CD14-positive monocyte (primary cell): ENCODE results near the gene LRP8. TPM values are rescaled to one million over a fixed set of nuclear protein-coding genes. Genes with fewer than 3 reads are reported as not detected.

Experiments
- DNase-seq, 3 donors: peaks; one replicate each; pipeline ENCODE4 v3.0.0-alpha.2; 2011 to 2022
- H2AFZ ChIP-seq: 2 replicates; pipeline ENCODE4 v1.6.0; 2012; ENCODE audit warnings: mild to moderate bottlenecking, low read depth, low read length, inconsistent platforms; ENCODE audit not compliant: insufficient read depth, poor library complexity, severe bottlenecking
- H3K27ac ChIP-seq, 2 donors: 1 replicate in 1 of 2; 2 replicates in 1 of 2; pipeline ENCODE4 v1.5.1; 2012 to 2013; ENCODE audit warnings: low read length in 2 of 2, control low read depth in 1 of 2, inconsistent platforms in 1 of 2, low read depth in 1 of 2, mild to moderate bottlenecking in 1 of 2
- H3K27me3 ChIP-seq, 2 donors: one replicate each; pipeline versions ENCODE4 v1.6.0 to v1.6.1; 2011 to 2013; ENCODE audit warnings: low read length in 2 of 2; ENCODE audit not compliant: control insufficient read depth in 2 of 2, insufficient read depth in 2 of 2
- H3K36me3 ChIP-seq, 2 donors: replicated peaks in 1 of 2; 1 replicate in 1 of 2; 2 replicates in 1 of 2; pipeline versions ENCODE4 v1.5.1 to v1.6.1; 2012 to 2013; ENCODE audit warnings: low read length in 2 of 2, control low read depth in 1 of 2, inconsistent platforms in 1 of 2, mild to moderate bottlenecking in 1 of 2; ENCODE audit not compliant: insufficient read depth in 2 of 2, control insufficient read depth in 1 of 2
- H3K4me1 ChIP-seq, 2 donors: 1 replicate in 1 of 2; 2 replicates in 1 of 2; pipeline versions ENCODE4 v1.5.1 to v1.6.1; 2012 to 2013; ENCODE audit warnings: low read length in 2 of 2, control low read depth in 1 of 2, inconsistent platforms in 1 of 2, mild to moderate bottlenecking in 1 of 2, moderate library complexity in 1 of 2; ENCODE audit not compliant: insufficient read depth in 2 of 2, control insufficient read depth in 1 of 2
- H3K4me2 ChIP-seq: replicated peaks from 2 replicates; pipeline ENCODE3; 2012; ENCODE audit warnings: low read length, moderate library complexity, mild to moderate bottlenecking; ENCODE audit not compliant: poor library complexity, severe bottlenecking; ENCODE audit errors: extremely low read depth
- H3K4me3 ChIP-seq, 3 experiments: fragments of 200-600 bp in 1 of 3; sonication (generic) in 1 of 3; replicated peaks in 1 of 3; 1 replicate in 2 of 3; 2 replicates in 1 of 3; pipeline ENCODE4 v1.5.1; 2011 to 2013; ENCODE audit warnings: low read length in 3 of 3, mild to moderate bottlenecking in 3 of 3, control low read depth in 2 of 3, low read depth in 2 of 3, inconsistent platforms in 1 of 3, moderate library complexity in 1 of 3
- H3K79me2 ChIP-seq: 2 replicates; pipeline ENCODE4 v1.6.0; 2012; ENCODE audit warnings: mild to moderate bottlenecking, control low read depth, inconsistent platforms, low read length, moderate library complexity; ENCODE audit not compliant: insufficient read depth
- H3K9ac ChIP-seq: 2 replicates; pipeline ENCODE4 v1.6.0; 2017; ENCODE audit warnings: low read length, mild to moderate bottlenecking; ENCODE audit not compliant: insufficient read depth, poor library complexity, severe bottlenecking
- H3K9me3 ChIP-seq, 2 donors: replicated peaks in 1 of 2; 1 replicate in 1 of 2; 2 replicates in 1 of 2; pipeline versions ENCODE4 v1.5.1 to v1.6.1; 2012 to 2013; ENCODE audit warnings: low read length in 2 of 2, control low read depth in 1 of 2; ENCODE audit not compliant: control insufficient read depth in 1 of 2, insufficient read depth in 1 of 2
- H4K20me1 ChIP-seq: 2 replicates; pipeline ENCODE4 v1.6.0; 2012; ENCODE audit warnings: mild to moderate bottlenecking, low read length, control low read depth, moderate library complexity; ENCODE audit not compliant: insufficient read depth
- H3K27ac Mint-ChIP-seq, 7 donors: one replicate each; pipeline ENCODE4 v1.8.0; 2020; ENCODE audit warnings: mild to moderate bottlenecking in 7 of 7, mixed read lengths in 7 of 7, moderate library complexity in 6 of 7, inconsistent platforms in 2 of 7
- H3K27me3 Mint-ChIP-seq, 3 donors: one replicate each; pipeline ENCODE4 v1.8.0; 2021 to 2022; ENCODE audit warnings: low read depth in 3 of 3, mild to moderate bottlenecking in 3 of 3, mixed read lengths in 3 of 3, moderate library complexity in 3 of 3, inconsistent platforms in 1 of 3
- H3K36me3 Mint-ChIP-seq, 2 donors: one replicate each; pipeline ENCODE4 v1.8.0; 2020; ENCODE audit warnings: mixed read lengths in 2 of 2, inconsistent platforms in 1 of 2, mild to moderate bottlenecking in 1 of 2
- H3K4me1 Mint-ChIP-seq: one replicate; pipeline ENCODE4 v1.8.0; 2020; ENCODE audit warnings: mild to moderate bottlenecking, mixed read lengths
- H3K4me3 Mint-ChIP-seq, 2 donors: one replicate each; pipeline ENCODE4 v1.8.0; 2020; ENCODE audit warnings: mild to moderate bottlenecking in 2 of 2, mixed read lengths in 2 of 2, moderate library complexity in 1 of 2
- H3K9me3 Mint-ChIP-seq, 7 donors: one replicate each; pipeline ENCODE4 v1.8.0; 2020 to 2022; ENCODE audit warnings: mixed read lengths in 7 of 7, mild to moderate bottlenecking in 6 of 7, moderate library complexity in 6 of 7, inconsistent platforms in 2 of 7
- CTCF ChIP-seq: fragments of 200-600 bp; IDR thresholded peaks from one replicate; pipeline ENCODE4 v1.8.0; 2022; ENCODE audit warnings: antibody characterized with exemption, mild to moderate bottlenecking
- WGBS: methylation state at CpG from one replicate; pipeline ENCODE4 v1.1.5; 2013; ENCODE audit warnings: missing lambda C conversion rate; ENCODE audit not compliant: insufficient coverage; 5-methylcytosine and 5-hydroxymethylcytosine counted together
- intact Hi-C, 2 donors: fragments of 100-400 bp; cut with micrococcal nuclease; formaldehyde crosslinking; loops; one replicate each; pipeline versions ENCODE4 v1.15.0 to v1.15.1; 2023
- polyA plus RNA-seq, 3 donors: library from polyadenylated mRNA; depleted of rRNA in 1 of 3; unstranded in 2 of 3; stranded (reverse) in 1 of 3; fragments of 300-500 nt in 2 of 3; fragments of >200 nt in 1 of 3; fragmentation: Illumina TruSeq in 2 of 3; gene quantifications; 1 replicate in 2 of 3; 2 replicates in 1 of 3; pipeline ENCODE4 v1.2.3, GENCODE V29; 2012 to 2021

The LRP8 gene
- polyA plus RNA-seq, 3 donors, result 0.76 to 11.3 (median 0.95) TPM

GRCh38 chr1:53361541-53361961 lies 33.7 kb upstream of the LRP8 start:
- Histone ChIP-seq H4K20me1 (no peaks in the 10 kb centered on the region), H3K27me3 (no peaks in the 10 kb centered on the region), H3K4me1 (peaks cover 8 to 14% of the 10 kb centered on the region in 2 donors), H3K4me2 (no peak overlapping the region), H3K9me3 (peaks cover 0 to 7% of the 10 kb centered on the region in 2 donors), H3K36me3 (no peaks in the 10 kb centered on the region), H2AFZ (no peak overlapping the region), H3K4me3 (no peak overlapping the region), H3K9ac (no peak overlapping the region), H3K79me2 (no peaks in the 10 kb centered on the region), H3K27ac (no peak overlapping the region)
- Mint-ChIP-seq H3K27ac (peak overlapping the region in 1 of 7 donors; percentile 20), H3K4me1 (peaks cover 16% of the 10 kb centered on the region), H3K9me3 (peaks cover 4 to 26% (median 5%) of the 10 kb centered on the region in 7 donors), H3K36me3 (peaks cover 0 to 2% of the 10 kb centered on the region in 2 donors), H3K4me3 (no peak overlapping the region), H3K27me3 (peaks cover 2 to 6% (median 6%) of the 10 kb centered on the region in 3 donors)
- intact Hi-C loops, result no loop called here
- no peak for TF ChIP-seq CTCF
- no peak for DNase-seq
- whole genome bisulfite sequencing, result no CpG with 5 or more reads among the region's 3 CpGs

GRCh38 chr1:53359934-53360276 lies 32.0 kb upstream of the LRP8 start:
- Mint-ChIP-seq H3K4me3 (no peak overlapping the region), H3K27ac (no peak overlapping the region), H3K4me1 (peaks cover 4% of the 10 kb centered on the region), H3K9me3 (peaks cover 4 to 29% (median 8%) of the 10 kb centered on the region in 7 donors), H3K36me3 (peaks cover 0 to 2% of the 10 kb centered on the region in 2 donors), H3K27me3 (peaks cover 2 to 8% (median 6%) of the 10 kb centered on the region in 3 donors)
- peaks cover 0 to 11% of the 10 kb centered on the region in 2 donors for H3K9me3 ChIP-seq
- no peaks in the 10 kb centered on the region for H3K27me3 ChIP-seq
- intact Hi-C loops, result no loop called here
- no peak overlapping the region for H3K4me3 ChIP-seq
- no peak for DNase-seq
- no peaks in the 10 kb centered on the region for H3K4me1 ChIP-seq
- no peaks in the 10 kb centered on the region for H3K79me2 ChIP-seq
- no peak overlapping the region for H3K4me2 ChIP-seq
- WGBS, result 100% methylated on average over 1 of the region's 2 CpGs
- H3K27ac ChIP-seq, result no peak overlapping the region
- H3K9ac ChIP-seq, result no peak overlapping the region
- no peaks in the 10 kb centered on the region for H3K36me3 ChIP-seq
- no peaks in the 10 kb centered on the region for H4K20me1 ChIP-seq
- TF ChIP-seq CTCF, result no peak
- H2AFZ ChIP-seq, result no peak overlapping the region
